ENCODE measurements around the gene HASPIN.

DNA sequence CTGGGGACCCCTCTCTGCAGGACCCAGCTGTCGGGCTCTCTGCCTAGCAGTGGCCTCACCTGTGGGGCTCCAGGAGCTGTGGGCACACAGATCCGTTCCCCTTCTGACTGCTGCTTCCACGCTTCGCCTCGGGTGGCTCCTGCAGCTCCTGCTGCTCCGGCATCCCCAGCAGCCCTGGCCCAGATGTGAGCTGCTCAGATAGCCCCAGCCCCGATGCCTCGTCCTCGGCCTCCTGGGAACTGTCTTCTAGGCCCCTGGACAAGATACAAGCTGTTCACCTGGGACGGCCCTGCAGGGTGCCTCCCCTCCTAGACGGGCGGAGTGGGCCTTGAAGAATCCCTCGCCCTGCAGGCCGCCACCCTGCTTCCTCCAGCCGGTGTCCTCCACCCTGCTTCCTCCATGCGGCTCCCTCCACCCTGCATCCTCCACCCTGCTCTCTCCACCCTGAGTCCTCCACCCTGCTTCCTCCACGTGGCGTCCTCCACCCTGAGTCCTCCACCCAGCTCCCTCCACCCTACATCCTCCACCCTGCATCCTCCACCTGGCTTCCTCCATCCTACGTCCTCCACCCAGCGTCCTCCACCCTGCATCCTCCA lies 44.1 kb upstream of the HASPIN start:
- TF ChIP-seq, protein P1, sequence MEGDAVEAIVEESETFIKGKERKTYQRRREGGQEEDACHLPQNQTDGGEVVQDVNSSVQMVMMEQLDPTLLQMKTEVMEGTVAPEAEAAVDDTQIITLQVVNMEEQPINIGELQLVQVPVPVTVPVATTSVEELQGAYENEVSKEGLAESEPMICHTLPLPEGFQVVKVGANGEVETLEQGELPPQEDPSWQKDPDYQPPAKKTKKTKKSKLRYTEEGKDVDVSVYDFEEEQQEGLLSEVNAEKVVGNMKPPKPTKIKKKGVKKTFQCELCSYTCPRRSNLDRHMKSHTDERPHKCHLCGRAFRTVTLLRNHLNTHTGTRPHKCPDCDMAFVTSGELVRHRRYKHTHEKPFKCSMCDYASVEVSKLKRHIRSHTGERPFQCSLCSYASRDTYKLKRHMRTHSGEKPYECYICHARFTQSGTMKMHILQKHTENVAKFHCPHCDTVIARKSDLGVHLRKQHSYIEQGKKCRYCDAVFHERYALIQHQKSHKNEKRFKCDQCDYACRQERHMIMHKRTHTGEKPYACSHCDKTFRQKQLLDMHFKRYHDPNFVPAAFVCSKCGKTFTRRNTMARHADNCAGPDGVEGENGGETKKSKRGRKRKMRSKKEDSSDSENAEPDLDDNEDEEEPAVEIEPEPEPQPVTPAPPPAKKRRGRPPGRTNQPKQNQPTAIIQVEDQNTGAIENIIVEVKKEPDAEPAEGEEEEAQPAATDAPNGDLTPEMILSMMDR (IDR thresholded peaks at IDR 0.05), result no peak
- TF ChIP-seq EZH2 (IDR thresholded peaks at IDR 0.05) (no peak), EZH2phosphoT487 (IDR thresholded peaks at IDR 0.05) (no peak)

Data from neural progenitor cell (in vitro differentiated cells).